ENCODE data around the gene PPP1R7. TPM values are rescaled to one million over a fixed set of nuclear protein-coding genes. Genes with fewer than 3 reads are reported as not detected.

PPP1R7 gene
- total RNA-seq, 1 donor from 2014 or later: 61.5 TPM

GRCh38 chr2:241115361-241115760 is 34.9 kb upstream of the PPP1R7 start:
- no peaks in the 10 kb centered on the region for H3K4me1 ChIP-seq
- H3K36me3 ChIP-seq: no peaks in the 10 kb centered on the region
- no peak for TF ChIP-seq CTCF (IDR thresholded peaks at IDR 0.05; ENCODE audit: borderline replicate concordance)
- no peak overlapping the region for H3K27ac ChIP-seq (replicated peaks)
- DNase-seq: no peak
- H3K4me3 ChIP-seq: no peak overlapping the region
- no peaks in the 10 kb centered on the region for H3K9me3 ChIP-seq (replicated peaks)
- intact Hi-C loops (cut with micrococcal nuclease): no loop called here
- H3K27me3 ChIP-seq (ENCODE audit: low read depth): no peaks in the 10 kb centered on the region

- no peak for TF ChIP-seq CTCF (IDR thresholded peaks at IDR 0.05; ENCODE audit: borderline replicate concordance)
- intact Hi-C loops (cut with micrococcal nuclease): no loop called here
- Histone ChIP-seq H3K27ac (replicated peaks) (no peak overlapping the region), H3K36me3 (no peaks in the 10 kb centered on the region), H3K4me3 (no peak overlapping the region), H3K9me3 (replicated peaks) (no peaks in the 10 kb centered on the region), H3K4me1 (no peaks in the 10 kb centered on the region), H3K27me3 (ENCODE audit: low read depth) (no peaks in the 10 kb centered on the region)
- no peak for DNase-seq
These were observed 33.4 kb upstream of the PPP1R7 start for GRCh38 chr2:241116606-241117560.

GRCh38 chr2:241118737-241119505 is 31.3 kb upstream of the PPP1R7 start:
- intact Hi-C loops (cut with micrococcal nuclease): no loop called here
- DNase-seq: no peak
- H3K27ac ChIP-seq (replicated peaks): no peak overlapping the region

GRCh38 chr2:241120440-241120839 is 29.8 kb upstream of the PPP1R7 start:
- Histone ChIP-seq H3K9me3 (replicated peaks) (no peaks in the 10 kb centered on the region), H3K27ac (replicated peaks) (no peak overlapping the region), H3K4me1 (no peaks in the 10 kb centered on the region), H3K4me3 (no peak overlapping the region), H3K27me3 (ENCODE audit: low read depth) (no peaks in the 10 kb centered on the region), H3K36me3 (no peaks in the 10 kb centered on the region)
- DNase-seq: no peak
- intact Hi-C loops (cut with micrococcal nuclease): no loop called here
- no peak for TF ChIP-seq CTCF (IDR thresholded peaks at IDR 0.05; ENCODE audit: borderline replicate concordance)

More at GRCh38 chr2:241118737-241119505, 31.3 kb upstream of the PPP1R7 start:
- no peaks in the 10 kb centered on the region for H3K4me1 ChIP-seq
- TF ChIP-seq CTCF (IDR thresholded peaks at IDR 0.05; ENCODE audit: borderline replicate concordance): no peak
- no peak overlapping the region for H3K4me3 ChIP-seq
- no peaks in the 10 kb centered on the region for H3K27me3 ChIP-seq (ENCODE audit: low read depth)
- no peaks in the 10 kb centered on the region for H3K36me3 ChIP-seq
- H3K9me3 ChIP-seq (replicated peaks): no peaks in the 10 kb centered on the region

- no peaks in the 10 kb centered on the region for H3K27me3 ChIP-seq (ENCODE audit: low read depth)
- no peak for DNase-seq
- no peaks in the 10 kb centered on the region for H3K9me3 ChIP-seq (replicated peaks)
- no peaks in the 10 kb centered on the region for H3K4me1 ChIP-seq
- intact Hi-C loops (cut with micrococcal nuclease): no loop called here
- H3K27ac ChIP-seq (replicated peaks): no peak overlapping the region
- H3K36me3 ChIP-seq: no peaks in the 10 kb centered on the region
- TF ChIP-seq CTCF (IDR thresholded peaks at IDR 0.05; ENCODE audit: borderline replicate concordance): no peak
- no peak overlapping the region for H3K4me3 ChIP-seq
These were observed 29.3 kb upstream of the PPP1R7 start for GRCh38 chr2:241121008-241121407.
